ENCODE data around the gene KRTAP10-1.

Gene KRTAP10-1

GRCh38 chr21:44549525-44550211 lies 9.7 kb upstream of the KRTAP10-1 start:
- TF ChIP-seq POLR2AphosphoS5 (IDR thresholded peaks at IDR 0.05; ENCODE audit: low read depth, low read length) (no peak), POU2F2 (IDR thresholded peaks at IDR 0.05; ENCODE audit: low read depth, low read length) (no peak), PAX5 (IDR thresholded peaks at IDR 0.05; ENCODE audit: insufficient read depth, low read length, severe bottlenecking) (no peak), POLR2A (IDR thresholded peaks at IDR 0.05; ENCODE audit: low read depth, low read length) (no peak), SPI1 (IDR thresholded peaks at IDR 0.05; ENCODE audit: low read depth, low read length) (no peak), TAF1 (IDR thresholded peaks at IDR 0.05; ENCODE audit: low read depth, low read length) (no peak)
- FAIRE-seq (no peak), DNase-seq (ENCODE audit: insufficient read length, low spot score) (no peak)

- no peak for TF ChIP-seq TAF1 (IDR thresholded peaks at IDR 0.05; ENCODE audit: low read depth, low read length)
- no peak for TF ChIP-seq POU2F2 (IDR thresholded peaks at IDR 0.05; ENCODE audit: low read depth, low read length)
- TF ChIP-seq PAX5 (IDR thresholded peaks at IDR 0.05; ENCODE audit: insufficient read depth, low read length, severe bottlenecking), result no peak
- no peak for TF ChIP-seq POLR2AphosphoS5 (IDR thresholded peaks at IDR 0.05; ENCODE audit: low read depth, low read length)
- DNase-seq (ENCODE audit: insufficient read length, low spot score) (no peak), FAIRE-seq (no peak)
These were observed 8.9 kb upstream of the KRTAP10-1 start for GRCh38 chr21:44548922-44549321.

- no peak for TF ChIP-seq POU2F2 (IDR thresholded peaks at IDR 0.05; ENCODE audit: low read depth, low read length)
- no peak for TF ChIP-seq SPI1 (IDR thresholded peaks at IDR 0.05; ENCODE audit: low read depth, low read length)
- no peak for FAIRE-seq
- no peak for DNase-seq (ENCODE audit: insufficient read length, low spot score)
These were observed 8.4 kb upstream of the KRTAP10-1 start for GRCh38 chr21:44548381-44548780.

GRCh38 chr21:44547656-44548331 lies 7.8 kb upstream of the KRTAP10-1 start:
- no peak for TF ChIP-seq POLR2AphosphoS5 (IDR thresholded peaks at IDR 0.05; ENCODE audit: low read depth, low read length)
- no peak for TF ChIP-seq TAF1 (IDR thresholded peaks at IDR 0.05; ENCODE audit: low read depth, low read length)
- TF ChIP-seq PAX5 (IDR thresholded peaks at IDR 0.05; ENCODE audit: insufficient read depth, low read length, severe bottlenecking), result no peak
- no peak for TF ChIP-seq SPI1 (IDR thresholded peaks at IDR 0.05; ENCODE audit: low read depth, low read length)
- TF ChIP-seq POLR2A (IDR thresholded peaks at IDR 0.05; ENCODE audit: low read depth, low read length), result no peak
- no peak for TF ChIP-seq POU2F2 (IDR thresholded peaks at IDR 0.05; ENCODE audit: low read depth, low read length)
- no peak for FAIRE-seq

GRCh38 chr21:44544566-44544965 lies 4.6 kb upstream of the KRTAP10-1 start:
- TF ChIP-seq PAX5 (IDR thresholded peaks at IDR 0.05; ENCODE audit: insufficient read depth, low read length, severe bottlenecking), result no peak
- TF ChIP-seq POLR2A (IDR thresholded peaks at IDR 0.05; ENCODE audit: low read depth, low read length), result no peak
- no peak for TF ChIP-seq SPI1 (IDR thresholded peaks at IDR 0.05; ENCODE audit: low read depth, low read length)
- no peak for TF ChIP-seq POLR2AphosphoS5 (IDR thresholded peaks at IDR 0.05; ENCODE audit: low read depth, low read length)
- no peak for TF ChIP-seq TAF1 (IDR thresholded peaks at IDR 0.05; ENCODE audit: low read depth, low read length)
- TF ChIP-seq POU2F2 (IDR thresholded peaks at IDR 0.05; ENCODE audit: low read depth, low read length), result no peak
- FAIRE-seq (no peak), DNase-seq (ENCODE audit: insufficient read length, low spot score) (no peak)

More at GRCh38 chr21:44547656-44548331, 7.8 kb upstream of the KRTAP10-1 start:
- DNase-seq (ENCODE audit: insufficient read length, low spot score), result no peak

GRCh38 chr21:44542716-44543115 lies 2.7 kb upstream of the KRTAP10-1 start:
- no peak for DNase-seq (ENCODE audit: insufficient read length, low spot score)
- TF ChIP-seq POLR2A (IDR thresholded peaks at IDR 0.05; ENCODE audit: low read depth, low read length), result no peak
- FAIRE-seq, result no peak

GRCh38 chr21:44540741-44541288 lies 820 bp upstream of the KRTAP10-1 start:
- TF ChIP-seq POLR2AphosphoS5 (IDR thresholded peaks at IDR 0.05; ENCODE audit: low read depth, low read length) (no peak), PAX5 (IDR thresholded peaks at IDR 0.05; ENCODE audit: insufficient read depth, low read length, severe bottlenecking) (no peak), TAF1 (IDR thresholded peaks at IDR 0.05; ENCODE audit: low read depth, low read length) (no peak)
- DNase-seq (ENCODE audit: insufficient read length, low spot score) (no peak), FAIRE-seq (no peak)

- TF ChIP-seq PAX5 (IDR thresholded peaks at IDR 0.05; ENCODE audit: insufficient read depth, low read length, severe bottlenecking), result no peak
- no peak for TF ChIP-seq POU2F2 (IDR thresholded peaks at IDR 0.05; ENCODE audit: low read depth, low read length)
- no peak for TF ChIP-seq POLR2AphosphoS5 (IDR thresholded peaks at IDR 0.05; ENCODE audit: low read depth, low read length)
- TF ChIP-seq POLR2A (IDR thresholded peaks at IDR 0.05; ENCODE audit: low read depth, low read length), result no peak
- TF ChIP-seq TAF1 (IDR thresholded peaks at IDR 0.05; ENCODE audit: low read depth, low read length), result no peak
- TF ChIP-seq SPI1 (IDR thresholded peaks at IDR 0.05; ENCODE audit: low read depth, low read length), result no peak
- DNase-seq (ENCODE audit: insufficient read length, low spot score), result no peak
- no peak for FAIRE-seq
These were observed 949 bp downstream of the KRTAP10-1 start for GRCh38 chr21:44539046-44539445.

- no peak for TF ChIP-seq SPI1 (IDR thresholded peaks at IDR 0.05; ENCODE audit: low read depth, low read length)
- no peak for TF ChIP-seq TAF1 (IDR thresholded peaks at IDR 0.05; ENCODE audit: low read depth, low read length)
- TF ChIP-seq PAX5 (IDR thresholded peaks at IDR 0.05; ENCODE audit: insufficient read depth, low read length, severe bottlenecking), result no peak
- no peak for TF ChIP-seq POLR2AphosphoS5 (IDR thresholded peaks at IDR 0.05; ENCODE audit: low read depth, low read length)
- TF ChIP-seq POU2F2 (IDR thresholded peaks at IDR 0.05; ENCODE audit: low read depth, low read length), result no peak
- TF ChIP-seq POLR2A (IDR thresholded peaks at IDR 0.05; ENCODE audit: low read depth, low read length), result no peak
- FAIRE-seq (no peak), DNase-seq (ENCODE audit: insufficient read length, low spot score) (no peak)
These were observed 1.8 kb downstream of the KRTAP10-1 start for GRCh38 chr21:44537930-44538911.
